AG04450 (cell line): ENCODE results near the gene SETD7. TPM values are rescaled to one million over a fixed set of nuclear protein-coding genes. Genes with fewer than 3 reads are reported as not detected.

Experiments used
- CTCF ChIA-PET: fragments of 300-600, 350-600 bp; formaldehyde crosslinking; extraction: SDS; loops from one replicate; lab custom pipeline; 2022; ENCODE audit warnings: antibody characterized with exemption, inconsistent platforms; lab: Charles Lee
- POLR2A ChIA-PET: fragments of 350-600 bp; formaldehyde crosslinking; extraction: SDS; loops from one replicate; lab custom pipeline; 2021; ENCODE audit warnings: antibody characterized with exemption, inconsistent platforms; lab: Yijun Ruan, JAX
- DNase-seq: peaks from one replicate; pipeline ENCODE4 v3.0.0-alpha.2; 2011; ENCODE audit warnings: low read depth, low spot score
- H3K27ac ChIP-seq: one replicate; pipeline ENCODE4 v1.5.1; 2012; ENCODE audit warnings: low read depth, low read length, control low read depth
- H3K27me3 ChIP-seq: one replicate; pipeline ENCODE4 v1.6.0; 2012; ENCODE audit warnings: low read length; ENCODE audit not compliant: control insufficient read depth, insufficient read depth
- H3K4me3 ChIP-seq: 2 replicates; pipeline ENCODE4 v1.5.1; 2011; ENCODE audit warnings: mild to moderate bottlenecking, low read depth, low read length, control low read depth
- H3K9me3 ChIP-seq: 2 replicates; pipeline ENCODE4 v1.5.1; 2012; ENCODE audit warnings: low read length; ENCODE audit not compliant: control insufficient read depth, insufficient read depth
- polyA plus RNA-seq: library from polyadenylated mRNA; depleted of rRNA; stranded (reverse); fragments of >200 nt; gene quantifications from 2 replicates; pipeline ENCODE4 v1.2.3, GENCODE V29; 2011
- TF ChIP-seq, protein P1 (sequence below): IDR thresholded peaks from 2 replicates; pipeline ENCODE4 v1.5.1; 2011; ENCODE audit warnings: low read depth, low read length, control low read depth, inconsistent platforms

SETD7 gene
- polyA plus RNA-seq, 1 experiment = 21.5 TPM

DNA sequence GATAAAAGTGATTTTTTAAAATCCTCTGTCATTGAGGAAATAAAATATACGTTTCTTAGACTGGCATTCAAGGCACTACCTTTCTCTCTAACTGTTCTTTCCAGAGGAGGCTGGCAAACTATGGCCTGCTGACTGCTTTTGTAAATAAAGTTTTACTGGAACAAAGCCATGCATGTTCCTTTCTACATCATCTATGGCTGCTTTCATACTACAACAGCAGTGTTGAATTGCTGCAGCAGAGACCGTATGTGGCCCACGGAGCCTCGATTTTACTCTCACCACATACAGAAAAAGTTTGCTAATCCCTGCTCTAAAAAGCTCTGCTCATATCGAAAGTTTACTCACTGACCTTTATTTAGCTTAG lies 20.2 kb downstream of the SETD7 start:
- Histone ChIP-seq H3K4me3 (no peak overlapping the region), H3K9me3 (no peaks in the 10 kb centered on the region), H3K27me3 (no peaks in the 10 kb centered on the region), H3K27ac (no peak overlapping the region)
- POLR2A ChIA-PET = no interaction called here
- CTCF ChIA-PET = no interaction called here
- DNase-seq = no peak
- TF ChIP-seq, protein P1, sequence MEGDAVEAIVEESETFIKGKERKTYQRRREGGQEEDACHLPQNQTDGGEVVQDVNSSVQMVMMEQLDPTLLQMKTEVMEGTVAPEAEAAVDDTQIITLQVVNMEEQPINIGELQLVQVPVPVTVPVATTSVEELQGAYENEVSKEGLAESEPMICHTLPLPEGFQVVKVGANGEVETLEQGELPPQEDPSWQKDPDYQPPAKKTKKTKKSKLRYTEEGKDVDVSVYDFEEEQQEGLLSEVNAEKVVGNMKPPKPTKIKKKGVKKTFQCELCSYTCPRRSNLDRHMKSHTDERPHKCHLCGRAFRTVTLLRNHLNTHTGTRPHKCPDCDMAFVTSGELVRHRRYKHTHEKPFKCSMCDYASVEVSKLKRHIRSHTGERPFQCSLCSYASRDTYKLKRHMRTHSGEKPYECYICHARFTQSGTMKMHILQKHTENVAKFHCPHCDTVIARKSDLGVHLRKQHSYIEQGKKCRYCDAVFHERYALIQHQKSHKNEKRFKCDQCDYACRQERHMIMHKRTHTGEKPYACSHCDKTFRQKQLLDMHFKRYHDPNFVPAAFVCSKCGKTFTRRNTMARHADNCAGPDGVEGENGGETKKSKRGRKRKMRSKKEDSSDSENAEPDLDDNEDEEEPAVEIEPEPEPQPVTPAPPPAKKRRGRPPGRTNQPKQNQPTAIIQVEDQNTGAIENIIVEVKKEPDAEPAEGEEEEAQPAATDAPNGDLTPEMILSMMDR = no peak

DNA sequence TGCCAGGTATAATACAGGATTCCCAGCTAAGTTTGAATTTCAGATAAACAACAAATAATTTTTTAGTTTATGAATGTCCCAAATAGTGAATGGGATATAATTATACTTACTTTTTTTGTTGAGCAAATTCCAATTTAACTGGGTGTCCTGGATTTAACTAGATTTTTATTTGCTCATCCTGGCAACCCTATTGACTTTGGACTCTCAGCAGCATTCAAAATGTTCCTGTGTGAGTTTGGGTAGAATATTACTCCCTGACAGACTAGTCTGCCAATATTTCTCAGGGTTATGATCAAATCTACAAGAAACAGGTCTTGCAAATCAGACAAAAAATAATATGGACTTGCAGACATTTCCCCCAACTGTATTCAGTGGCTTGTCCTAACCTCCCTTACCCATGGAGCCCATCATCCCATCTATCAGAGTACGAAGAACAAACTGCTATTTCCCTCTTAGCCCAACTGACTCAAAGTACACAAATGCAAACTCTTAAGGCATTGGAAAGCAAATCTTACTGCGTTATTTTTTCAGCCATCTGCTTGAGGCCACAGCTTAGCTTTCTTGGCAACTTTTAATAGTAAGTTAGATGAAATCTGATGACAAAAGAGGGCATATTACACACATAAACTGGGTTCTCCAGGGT lies 20.7 kb downstream of the SETD7 start:
- Histone ChIP-seq H3K27ac (no peak overlapping the region), H3K9me3 (no peaks in the 10 kb centered on the region), H3K4me3 (no peak overlapping the region), H3K27me3 (no peaks in the 10 kb centered on the region)
- DNase-seq = no peak
- ChIA-PET POLR2A (no interaction called here), CTCF (interaction anchor here (1.0 kb wide), 1 partner anchor 9 kb away, joined by 3 read pairs; no protein-coding TSS in a partner anchor)
- TF ChIP-seq, protein P1 = no peak

DNA sequence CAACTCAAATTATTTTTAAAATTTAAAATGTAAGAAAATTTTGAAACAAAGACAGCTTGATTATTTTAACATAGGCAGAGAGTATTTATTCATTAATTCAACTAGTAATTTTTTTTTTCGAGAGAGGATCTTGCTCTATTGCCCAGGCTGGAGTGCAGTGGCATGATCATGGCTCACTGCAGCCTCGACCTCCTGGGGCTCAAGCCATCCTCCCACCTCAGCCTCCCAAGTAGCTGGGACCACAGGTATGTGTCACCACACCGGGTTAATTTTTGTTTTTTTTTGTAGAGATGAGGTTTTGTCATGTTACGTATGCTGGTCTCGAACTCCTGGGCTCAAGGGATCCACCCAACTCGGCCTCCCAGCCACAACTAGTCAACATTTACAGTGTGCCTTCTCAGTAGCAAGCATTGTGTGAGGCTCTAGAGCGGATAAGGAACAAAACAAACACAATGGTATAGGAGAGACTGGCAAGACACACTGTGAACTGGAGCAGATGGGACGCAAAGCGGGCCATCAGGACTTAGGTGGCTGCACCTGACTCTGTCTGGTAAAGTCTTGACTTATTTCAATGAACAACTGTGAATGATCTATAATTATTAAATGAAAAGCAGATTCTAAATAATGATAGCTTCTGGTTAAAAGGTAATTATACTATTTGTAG lies 21.6 kb downstream of the SETD7 start:
- Histone ChIP-seq H3K9me3 (no peaks in the 10 kb centered on the region), H3K27ac (no peak overlapping the region), H3K27me3 (no peaks in the 10 kb centered on the region), H3K4me3 (no peak overlapping the region)
- TF ChIP-seq, protein P1 = no peak
- no peak for DNase-seq
- POLR2A ChIA-PET = no interaction called here
- CTCF ChIA-PET = interaction anchor here (0.7 to 1.0 kb wide), 2 partner anchors 10 to 37 kb away, joined by 3 read pairs; no protein-coding TSS in a partner anchor

DNA sequence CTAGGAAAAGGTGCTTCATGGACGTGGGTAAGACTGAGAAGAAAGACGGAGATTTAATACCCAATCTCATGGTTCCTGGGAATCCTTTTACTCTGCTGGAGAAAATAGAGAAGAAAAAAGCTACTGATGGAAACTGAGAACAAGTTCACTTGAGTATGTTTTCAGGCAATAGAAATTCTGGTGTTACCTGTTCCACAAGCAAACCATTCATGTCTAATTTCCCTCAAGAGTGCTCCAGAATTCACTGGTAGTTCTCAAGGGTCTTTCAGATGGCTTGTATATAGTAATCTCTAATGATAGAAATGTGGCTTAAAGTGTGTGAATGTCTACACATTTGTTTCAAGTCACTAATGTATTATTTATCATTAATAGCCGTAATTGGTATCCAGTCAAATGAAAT lies 22.5 kb downstream of the SETD7 start:
- POLR2A ChIA-PET = no interaction called here
- CTCF ChIA-PET = no interaction called here
- TF ChIP-seq, protein P1 = no peak
- DNase-seq = no peak
- no peak overlapping the region for H3K4me3 ChIP-seq
- no peaks in the 10 kb centered on the region for H3K27me3 ChIP-seq
- no peak overlapping the region for H3K27ac ChIP-seq
- no peaks in the 10 kb centered on the region for H3K9me3 ChIP-seq

DNA sequence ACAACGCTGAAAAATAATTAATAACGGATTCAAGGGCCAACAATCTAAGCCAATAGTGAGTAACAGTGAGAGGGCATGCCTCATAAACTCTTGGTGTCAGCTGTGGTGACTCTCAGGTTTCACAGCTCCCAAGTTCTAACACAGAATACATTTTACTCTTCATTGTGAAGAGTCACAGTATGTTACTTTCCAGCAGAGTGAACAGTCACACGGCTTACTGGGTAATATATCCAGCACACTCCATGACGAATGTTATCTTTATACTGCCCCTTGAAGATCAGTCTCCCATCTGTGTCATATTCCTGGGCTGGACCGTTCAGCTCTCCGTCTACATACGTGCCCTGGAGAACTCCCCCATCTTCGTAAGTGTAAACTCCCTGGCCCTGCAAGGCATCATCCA lies 23.1 kb downstream of the SETD7 start:
- ChIA-PET POLR2A (no interaction called here), CTCF (interaction anchor here (4.2 kb wide), 1 partner anchor 35 kb away, joined by 18 read pairs; no protein-coding TSS in a partner anchor)
- no peak for DNase-seq
- no peak overlapping the region for H3K4me3 ChIP-seq
- no peaks in the 10 kb centered on the region for H3K27me3 ChIP-seq
- H3K27ac ChIP-seq = no peak overlapping the region
- H3K9me3 ChIP-seq = no peaks in the 10 kb centered on the region
- TF ChIP-seq, protein P1 = no peak
